Hippocampal formation (tissue), 2 donors: Measurements from ENCODE around the gene RAB17.

Source experiments
- DNase-seq, 2 donors: peaks; one replicate each; lab custom pipeline; 2025; lab: John Stamatoyannopoulos, UW

Gene RAB17

GRCh38 chr2:237577956-237578870, 12.3 kb downstream of the RAB17 start:
- no peak for DNase-seq

- DNase-seq = no peak
Observed at GRCh38 chr2:237577458-237577857, 13.1 kb downstream of the RAB17 start.

- DNase-seq = no peak
Observed at GRCh38 chr2:237576974-237577373, 13.6 kb downstream of the RAB17 start.

GRCh38 chr2:237575869-237576862, 14.4 kb downstream of the RAB17 start:
- no peak for DNase-seq

- peak in 1 of 2 donors; percentile 8 for DNase-seq
Observed at GRCh38 chr2:237574894-237575868, 15.4 kb downstream of the RAB17 start.

- DNase-seq = no peak
Observed at GRCh38 chr2:237574467-237574866, 16.1 kb downstream of the RAB17 start.

- no peak for DNase-seq
Observed at GRCh38 chr2:237573721-237574415, 16.7 kb downstream of the RAB17 start.

GRCh38 chr2:237572742-237573101, 17.8 kb downstream of the RAB17 start:
- DNase-seq = no peak

GRCh38 chr2:237572021-237572741, 18.4 kb downstream of the RAB17 start:
- DNase-seq = peak; percentile 66 to 86

GRCh38 chr2:237571551-237571950, 19.0 kb downstream of the RAB17 start:
- no peak for DNase-seq

GRCh38 chr2:237570776-237571335, 19.7 kb downstream of the RAB17 start:
- DNase-seq = no peak

- no peak for DNase-seq
Observed at GRCh38 chr2:237569896-237570295, 20.6 kb downstream of the RAB17 start.

- no peak for DNase-seq
Observed at GRCh38 chr2:237569041-237569440, 21.5 kb downstream of the RAB17 start.

- no peak for DNase-seq
Observed at GRCh38 chr2:237568121-237568660, 22.3 kb downstream of the RAB17 start.

- peak in 1 of 2 donors; percentile 4 for DNase-seq
Observed at GRCh38 chr2:237567276-237568029, 23.1 kb downstream of the RAB17 start.

- DNase-seq = no peak
Observed at GRCh38 chr2:237566401-237567235, 23.9 kb downstream of the RAB17 start, which contains the start of gene PRLH. Gene PRLH (plus strand): TSS chr2:237566574. CDS start chr2:237566574, 0 bp downstream.

- DNase-seq = no peak
Observed at GRCh38 chr2:237565974-237566373, 24.6 kb downstream of the RAB17 start.
